ENCODE results near the gene MXRA8.

Gene MXRA8

DNA sequence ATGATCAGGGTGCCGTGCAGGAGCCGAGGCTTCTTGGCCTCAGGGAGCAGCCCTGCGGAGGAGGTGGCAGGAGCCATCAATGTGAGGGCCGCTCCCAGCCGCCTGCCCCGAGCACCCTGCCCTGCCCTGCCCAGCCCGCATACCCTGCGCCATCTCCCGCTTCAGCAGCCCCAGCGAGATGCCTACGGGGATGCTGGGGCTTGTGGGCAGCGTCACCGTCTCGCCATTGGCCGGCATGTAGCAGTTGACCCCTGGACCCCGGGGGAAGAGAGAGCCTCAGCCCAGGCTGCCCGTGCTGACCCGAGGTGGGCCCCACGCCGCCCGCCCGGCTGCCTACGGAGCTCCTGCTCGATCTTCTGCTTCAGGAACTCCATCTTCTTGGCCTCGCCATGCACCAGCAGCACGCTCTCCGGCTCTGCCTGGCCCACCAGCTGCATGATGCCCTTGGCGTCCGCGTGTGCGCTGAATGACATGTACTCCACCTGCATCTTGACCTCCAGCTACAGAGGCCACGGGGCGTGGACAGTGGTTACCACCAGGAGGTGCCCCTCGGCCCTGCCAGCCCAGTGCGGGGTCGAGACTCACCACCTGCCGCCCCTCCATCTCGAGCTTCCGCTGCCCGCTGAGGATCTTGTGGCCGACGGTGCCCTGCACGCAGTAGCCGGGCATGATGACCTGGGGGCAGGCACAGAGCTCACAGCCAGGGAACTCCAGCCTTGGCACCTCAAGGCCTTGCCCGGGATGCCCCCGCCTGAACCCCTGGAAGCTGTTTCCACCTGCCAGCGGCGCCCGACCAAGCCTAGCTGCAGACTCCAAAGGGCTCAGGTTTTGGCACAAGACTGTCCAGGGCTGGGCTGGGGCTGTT, 45.7 kb downstream of the MXRA8 start:
- TF ChIP-seq, protein P1, sequence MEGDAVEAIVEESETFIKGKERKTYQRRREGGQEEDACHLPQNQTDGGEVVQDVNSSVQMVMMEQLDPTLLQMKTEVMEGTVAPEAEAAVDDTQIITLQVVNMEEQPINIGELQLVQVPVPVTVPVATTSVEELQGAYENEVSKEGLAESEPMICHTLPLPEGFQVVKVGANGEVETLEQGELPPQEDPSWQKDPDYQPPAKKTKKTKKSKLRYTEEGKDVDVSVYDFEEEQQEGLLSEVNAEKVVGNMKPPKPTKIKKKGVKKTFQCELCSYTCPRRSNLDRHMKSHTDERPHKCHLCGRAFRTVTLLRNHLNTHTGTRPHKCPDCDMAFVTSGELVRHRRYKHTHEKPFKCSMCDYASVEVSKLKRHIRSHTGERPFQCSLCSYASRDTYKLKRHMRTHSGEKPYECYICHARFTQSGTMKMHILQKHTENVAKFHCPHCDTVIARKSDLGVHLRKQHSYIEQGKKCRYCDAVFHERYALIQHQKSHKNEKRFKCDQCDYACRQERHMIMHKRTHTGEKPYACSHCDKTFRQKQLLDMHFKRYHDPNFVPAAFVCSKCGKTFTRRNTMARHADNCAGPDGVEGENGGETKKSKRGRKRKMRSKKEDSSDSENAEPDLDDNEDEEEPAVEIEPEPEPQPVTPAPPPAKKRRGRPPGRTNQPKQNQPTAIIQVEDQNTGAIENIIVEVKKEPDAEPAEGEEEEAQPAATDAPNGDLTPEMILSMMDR (IDR thresholded peaks at IDR 0.05), result no peak

DNA sequence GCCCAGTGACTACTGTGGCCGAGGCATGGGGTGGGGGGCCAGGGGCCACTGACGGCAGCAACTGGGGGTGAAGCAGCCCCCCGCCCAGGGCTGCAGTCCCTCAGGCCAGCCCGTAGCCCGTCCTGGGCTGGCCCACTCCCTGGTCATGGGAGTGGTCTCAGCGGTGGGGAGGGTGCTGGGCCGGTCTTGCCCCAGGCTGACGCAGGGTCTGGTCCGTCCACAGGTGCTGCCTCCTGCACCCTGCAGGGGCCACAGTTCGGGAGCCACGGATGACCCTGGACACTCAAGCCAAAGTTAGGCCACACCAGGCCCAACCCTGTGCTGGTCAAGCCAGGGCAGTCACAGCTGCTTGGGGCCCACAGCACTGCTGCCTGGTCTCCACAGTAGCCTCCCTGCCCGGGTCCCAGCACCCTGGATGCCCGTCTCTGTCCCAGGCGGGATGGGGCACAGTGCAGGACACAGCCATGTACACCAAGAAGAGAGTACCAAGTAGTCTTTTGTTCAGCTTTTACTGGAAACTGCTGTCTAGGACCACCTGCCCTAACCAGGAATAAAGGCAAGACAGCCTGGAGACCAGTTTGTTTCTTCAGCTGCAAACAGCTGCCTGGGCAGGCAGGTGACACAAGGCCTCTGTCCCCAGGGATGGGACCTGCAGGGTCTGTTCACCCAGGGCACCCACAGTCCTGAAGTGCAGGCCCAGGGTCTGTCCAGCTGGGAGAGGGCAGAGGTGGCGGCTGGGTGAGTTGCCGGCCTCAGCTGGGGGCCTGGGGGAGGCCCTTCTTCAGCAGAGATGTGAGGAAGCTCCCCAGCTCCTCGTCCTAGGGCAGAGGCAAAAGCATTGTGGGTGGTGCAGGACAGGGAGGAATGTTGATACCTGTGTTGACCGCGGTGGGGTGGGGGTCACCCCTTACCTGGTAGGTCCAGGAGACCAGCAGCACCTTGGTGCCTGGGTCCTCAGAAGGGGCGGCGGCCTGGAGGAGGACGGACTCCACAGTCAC, 46.9 kb downstream of the MXRA8 start:
- TF ChIP-seq, protein P1 (IDR thresholded peaks at IDR 0.05), result no peak

DNA sequence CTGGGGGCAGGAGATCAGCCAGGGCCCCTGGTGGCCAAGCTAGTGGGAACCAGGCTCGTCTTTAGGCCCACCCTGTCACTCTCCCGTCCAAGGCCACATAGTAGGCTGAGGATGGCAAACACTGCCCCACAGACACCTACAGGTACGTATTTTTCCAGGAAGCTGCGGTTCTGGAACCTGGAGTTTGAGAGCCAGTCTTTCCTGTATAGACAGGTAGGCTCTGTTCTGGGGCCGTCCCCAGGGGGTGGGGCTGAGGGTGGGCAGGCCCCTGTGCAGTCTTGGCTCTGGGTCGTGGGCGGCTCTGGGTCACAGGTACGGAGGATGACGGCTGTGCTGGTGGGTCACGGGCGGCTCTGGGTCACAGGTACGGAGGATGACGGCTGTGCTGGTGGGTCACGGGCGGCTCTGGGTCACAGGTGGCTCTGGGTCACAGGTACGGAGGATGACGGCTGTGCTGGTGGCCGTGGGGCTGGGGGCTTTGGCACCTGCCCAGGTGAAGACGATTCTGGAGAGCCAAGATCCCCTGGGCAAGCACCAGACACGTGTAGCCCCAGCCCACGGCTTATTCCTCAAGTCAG, 47.8 kb downstream of the MXRA8 start:
- TF ChIP-seq, protein P1 (IDR thresholded peaks at IDR 0.05), result no peak

DNA sequence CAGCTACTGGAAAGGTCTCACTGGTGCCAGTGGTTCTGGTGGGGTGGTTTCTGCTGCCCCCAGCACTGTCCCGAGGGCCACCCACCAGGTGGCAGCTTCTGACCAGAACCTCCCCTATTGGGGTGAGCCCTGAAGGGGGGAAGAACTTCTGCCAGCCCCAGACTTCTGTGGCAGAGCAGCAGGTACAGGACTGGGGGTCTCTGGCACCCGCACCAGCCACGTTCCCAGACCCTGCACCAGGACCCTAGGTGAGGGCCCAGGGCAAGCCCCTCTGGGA, 48.3 kb downstream of the MXRA8 start:
- TF ChIP-seq, protein P1 (IDR thresholded peaks at IDR 0.05), result no peak

DNA sequence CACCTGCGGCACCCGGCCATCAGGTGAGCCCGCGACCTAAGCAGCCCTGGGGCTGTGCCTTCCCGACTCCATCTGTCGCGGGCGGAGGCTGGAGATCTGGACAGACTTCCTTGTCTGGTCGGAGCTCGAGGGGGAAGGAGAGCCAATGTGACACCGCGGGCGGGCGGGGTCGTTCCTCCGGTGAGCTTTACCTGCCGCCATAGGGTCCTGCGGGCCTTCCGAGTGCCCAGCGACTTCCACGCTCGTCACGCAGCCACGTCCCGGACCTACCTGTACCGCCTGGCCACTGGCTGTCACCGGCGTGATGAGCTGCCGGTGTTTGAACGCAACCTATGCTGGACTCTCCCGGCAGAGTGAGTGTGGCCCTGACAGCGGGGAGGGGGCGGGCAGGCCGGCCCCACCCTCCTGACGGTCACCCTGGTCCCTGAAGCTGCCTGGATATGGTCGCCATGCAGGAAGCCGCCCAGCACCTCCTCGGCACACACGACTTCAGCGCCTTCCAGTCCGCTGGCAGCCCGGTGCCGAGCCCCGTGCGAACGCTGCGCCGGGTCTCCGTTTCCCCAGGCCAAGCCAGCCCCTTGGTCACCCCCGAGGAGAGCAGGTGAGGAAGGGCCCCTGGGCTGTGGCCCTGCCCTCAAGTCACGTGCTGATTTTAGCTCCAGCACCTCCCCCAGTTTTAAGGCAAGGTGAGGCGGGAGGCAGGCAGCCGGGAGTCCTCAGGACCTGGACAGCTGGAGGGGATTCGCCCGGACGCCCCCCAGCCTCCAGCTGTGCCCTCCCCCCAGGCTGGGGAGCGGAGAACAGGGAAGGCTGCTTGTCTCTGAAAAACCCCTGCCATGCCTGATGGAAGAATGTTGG, 48.9 kb downstream of the MXRA8 start:
- TF ChIP-seq, protein P1 (IDR thresholded peaks at IDR 0.05), result no peak

DNA sequence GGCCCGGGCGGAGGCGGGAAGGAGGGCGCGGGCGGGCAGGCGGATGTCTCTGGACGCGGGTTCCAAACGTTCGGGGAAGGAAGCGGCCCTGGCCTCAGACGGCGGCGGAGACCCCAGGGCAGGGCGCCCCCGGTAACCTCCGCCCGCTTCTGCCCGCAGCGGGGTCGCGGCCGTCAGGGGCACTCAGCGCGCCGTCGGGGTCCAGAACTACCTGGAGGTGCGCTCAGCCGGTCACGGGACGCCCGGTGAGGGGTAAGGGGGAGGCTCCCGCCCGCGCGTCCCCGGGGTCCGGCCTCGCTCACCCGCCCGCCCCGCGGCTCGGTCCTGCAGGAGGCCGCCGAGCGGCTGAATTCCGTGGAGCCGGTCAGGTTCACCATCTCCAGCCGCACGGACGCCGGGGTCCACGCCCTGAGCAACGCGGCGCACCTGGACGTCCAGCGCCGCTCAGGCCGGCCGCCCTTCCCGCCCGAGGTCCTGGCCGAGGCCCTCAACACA, 49.6 kb downstream of the MXRA8 start:
- TF ChIP-seq, protein P1 (IDR thresholded peaks at IDR 0.05), result no peak

All from LNCAP (cell line).